IMR-90 (cell line): ENCODE data around the gene LYPD6. TPM values are rescaled to one million over a fixed set of nuclear protein-coding genes. Genes with fewer than 3 reads are reported as not detected.

ENCODE experiments used
- ATAC-seq: fragments of 200-7000 bp; cut with Tn5 transposase; 2 replicates; pipeline ENCODE4 v1.9.1; 2020; ENCODE audit warnings: low read depth, mild to moderate bottlenecking, moderate library complexity
- BruUV-seq: library from RNA; stranded (reverse); fragments of 400-500 nt; replicated peaks from 2 replicates; lab custom pipeline; 2021; lab: Mats Ljungman, UMichigan
- CTCF ChIA-PET: fragments of 300-600 bp; formaldehyde crosslinking; extraction: SDS; loops from one replicate; lab custom pipeline; 2021; ENCODE audit warnings: antibody characterized with exemption; lab: Yijun Ruan, JAX
- POLR2A ChIA-PET: fragments of 300-600 bp; sonication (Branson Sonifier 250); formaldehyde crosslinking; loops from one replicate; lab custom pipeline; 2022; ENCODE audit warnings: antibody characterized with exemption; ENCODE audit not compliant: unreplicated experiment; lab: Charles Lee
- DNase-seq: peaks from one replicate; pipeline ENCODE4 v3.0.0; 2013
- H2AFZ ChIP-seq: replicated peaks from 2 replicates; pipeline ENCODE3; 2013; ENCODE audit warnings: low read length, mild to moderate bottlenecking; ENCODE audit not compliant: poor library complexity
- H2AK5ac ChIP-seq: 2 replicates; pipeline ENCODE4 v1.6.1; 2013; ENCODE audit warnings: low read depth, low read length, inconsistent platforms
- H2AK9ac ChIP-seq: replicated peaks from 2 replicates; pipeline ENCODE3; 2013; ENCODE audit warnings: mild to moderate bottlenecking, low read depth, low read length, moderate library complexity; ENCODE audit not compliant: poor library complexity
- H2BK120ac ChIP-seq: 2 replicates; pipeline ENCODE4 v1.6.1; 2013; ENCODE audit warnings: low read depth, low read length, inconsistent platforms
- H2BK15ac ChIP-seq: 3 replicates; pipeline ENCODE4 v1.6.1; 2013; ENCODE audit warnings: low read depth, low read length, inconsistent platforms
- H2BK20ac ChIP-seq: 2 replicates; pipeline ENCODE4 v1.6.1; 2013; ENCODE audit warnings: low read depth, mild to moderate bottlenecking, inconsistent platforms, low read length, moderate library complexity
- H2BK5ac ChIP-seq: 2 replicates; pipeline ENCODE4 v1.6.1; 2013; ENCODE audit warnings: mild to moderate bottlenecking, low read depth, low read length, inconsistent platforms; ENCODE audit not compliant: poor library complexity, severe bottlenecking
- H3K14ac ChIP-seq: replicated peaks from 2 replicates; pipeline ENCODE4 v1.6.1; 2013; ENCODE audit warnings: low read depth, low read length, inconsistent platforms
- H3K18ac ChIP-seq: 2 replicates; pipeline ENCODE4 v1.6.1; 2013; ENCODE audit warnings: low read depth, low read length, control low read depth
- H3K23ac ChIP-seq: 2 replicates; pipeline ENCODE4 v1.6.1; 2013; ENCODE audit warnings: low read depth, low read length, inconsistent platforms
- H3K27ac ChIP-seq: 2 replicates; pipeline ENCODE4 v1.5.1; 2013; ENCODE audit warnings: mild to moderate bottlenecking, control low read depth, low read length; ENCODE audit not compliant: insufficient read depth
- H3K27me3 ChIP-seq: 2 replicates; pipeline ENCODE4 v1.6.1; 2013; ENCODE audit warnings: low read length; ENCODE audit not compliant: control insufficient read depth, insufficient read depth
- H3K36me3 ChIP-seq: 2 replicates; pipeline ENCODE4 v1.6.1; 2013; ENCODE audit warnings: low read length, mixed read lengths; ENCODE audit not compliant: control insufficient read depth, insufficient read depth
- H3K4ac ChIP-seq: 2 replicates; pipeline ENCODE4 v1.6.1; 2013; ENCODE audit warnings: low read depth, low read length, inconsistent platforms
- H3K4me1 ChIP-seq: 2 replicates; pipeline ENCODE4 v1.6.1; 2013; ENCODE audit warnings: low read length, mixed read lengths; ENCODE audit not compliant: control insufficient read depth, insufficient read depth
- H3K4me2 ChIP-seq: 2 replicates; pipeline ENCODE4 v1.6.1; 2013; ENCODE audit warnings: low read depth, mild to moderate bottlenecking, control low read depth, low read length, moderate library complexity
- H3K4me3 ChIP-seq: 2 replicates; pipeline ENCODE4 v1.5.1; 2013; ENCODE audit warnings: low read depth, mild to moderate bottlenecking, control low read depth, low read length, moderate library complexity; ENCODE audit not compliant: insufficient read depth
- H3K56ac ChIP-seq: 2 replicates; pipeline ENCODE4 v1.6.1; 2013; ENCODE audit warnings: low read length, inconsistent platforms; ENCODE audit not compliant: insufficient read depth; ENCODE audit errors: extremely low read depth
- H3K79me1 ChIP-seq, 2 experiments: 2 replicates each; pipeline ENCODE4 v1.6.1; 2013; ENCODE audit warnings: low read length in 2 of 2, inconsistent platforms in 1 of 2, low read depth in 1 of 2
- H3K9ac ChIP-seq: 2 replicates; pipeline ENCODE4 v1.6.1; 2013; ENCODE audit warnings: low read depth, low read length, control low read depth
- H3K9me1 ChIP-seq: 2 replicates; pipeline ENCODE4 v1.6.1; 2013; ENCODE audit warnings: low read length, inconsistent platforms; ENCODE audit not compliant: insufficient read depth
- H3K9me3 ChIP-seq: 2 replicates; pipeline ENCODE4 v1.6.1; 2013; ENCODE audit warnings: low read length; ENCODE audit not compliant: control insufficient read depth, insufficient read depth
- H4K20me1 ChIP-seq: 2 replicates; pipeline ENCODE4 v1.6.1; 2013; ENCODE audit warnings: low read length, inconsistent platforms; ENCODE audit not compliant: insufficient read depth
- H4K5ac ChIP-seq: 2 replicates; pipeline ENCODE4 v1.6.1; 2013; ENCODE audit warnings: mild to moderate bottlenecking, low read depth, low read length, control low read depth
- H4K8ac ChIP-seq, 2 experiments: 2 replicates each; pipeline ENCODE4 v1.6.1; 2013; ENCODE audit warnings: low read depth in 2 of 2, low read length in 2 of 2, control low read depth in 1 of 2, inconsistent platforms in 1 of 2
- H4K91ac ChIP-seq: 2 replicates; pipeline ENCODE4 v1.6.1; 2013; ENCODE audit warnings: low read depth, low read length, inconsistent platforms; ENCODE audit not compliant: insufficient read depth
- CTCF ChIP-seq: conservative IDR thresholded peaks from 2 replicates; pipeline ENCODE4 v1.5.1; 2012; ENCODE audit warnings: mild to moderate bottlenecking, low read depth, low read length, improper control_type of control experiment
- FOS ChIP-seq: fragments of 150-350 bp; IDR thresholded peaks from 2 replicates; pipeline ENCODE4 v1.6.1; 2016; ENCODE audit warnings: low read depth, low read length
- USF2 ChIP-seq: fragments of 150-350 bp; IDR thresholded peaks from 2 replicates; pipeline ENCODE4 v1.6.1; 2017; ENCODE audit warnings: mild to moderate bottlenecking, antibody characterized with exemption, low read length, low read depth
- WGBS, 2 experiments: methylation state at CpG; one replicate each; pipeline versions ENCODE4 v1.1.5 to v1.1.7; 2013; ENCODE audit warnings: missing lambda C conversion rate in 2 of 2; ENCODE audit not compliant: insufficient read length in 1 of 2; ENCODE audit errors: extremely low coverage in 2 of 2; 5-methylcytosine and 5-hydroxymethylcytosine counted together
- dilution Hi-C: fragments of 300-500 bp; cut with HindIII; formaldehyde crosslinking; loops from one replicate; pipeline ENCODE4 v1.14.3; 2018; ENCODE audit warnings: low sequenced_read_pairs; ENCODE audit not compliant: unreplicated experiment
- in situ Hi-C: fragments of 300-500 bp; cut with MboI; formaldehyde crosslinking; loops from 3 replicates; pipeline ENCODE4 v1.14.3; 2019; ENCODE audit warnings: low sequenced_read_pairs, inconsistent platforms, mixed read lengths
- intact Hi-C: fragments of 100-400 bp; cut with micrococcal nuclease; formaldehyde crosslinking; loops from 2 replicates; pipeline ENCODE4 v1.10.0; 2022
- polyA plus RNA-seq, 3 experiments: library from polyadenylated mRNA; depleted of rRNA; stranded (reverse); fragments of >200 nt; gene quantifications; 2 replicates each; pipeline ENCODE4 v1.2.3, GENCODE V29; 2012; ENCODE audit warnings: low replicate concordance in 1 of 3
- total RNA-seq: library from RNA; depleted of rRNA; stranded (reverse); fragments of >200 nt; gene quantifications from 2 replicates; pipeline ENCODE4 v1.2.3, GENCODE V29; 2012

LYPD6 gene
- total and polyA plus RNA-seq, 2 of the 4 experiments (the other 2 are of a cell fraction): 0.87 to 0.90 TPM

GRCh38 chr2:149488706-149489440 lies 158.5 kb downstream of the LYPD6 start:
- Histone ChIP-seq H3K4me3 (no peak overlapping the region), H3K4ac (no peak overlapping the region), H3K23ac (no peak overlapping the region), H4K8ac (no peak overlapping the region), H2AK9ac (no peak overlapping the region), H3K14ac (no peak overlapping the region), H3K9me3 (no peaks in the 10 kb centered on the region), H3K9ac (no peak overlapping the region), H3K4me1 (no peaks in the 10 kb centered on the region), H4K91ac (no peak overlapping the region), H3K27me3 (peaks cover 4% of the 10 kb centered on the region; the same call in 1 of the 2 replicates), H4K5ac (no peak overlapping the region), H3K9me1 (no peaks in the 10 kb centered on the region), H2BK20ac (no peak overlapping the region), H3K18ac (no peak overlapping the region), H3K56ac (no peak overlapping the region), H2AFZ (no peak overlapping the region), H3K27ac (no peak overlapping the region), H3K4me2 (no peak overlapping the region), H2AK5ac (no peak overlapping the region), H2BK15ac (no peak overlapping the region), H2BK120ac (no peak overlapping the region), H3K36me3 (no peaks in the 10 kb centered on the region), H4K20me1 (no peaks in the 10 kb centered on the region), H3K79me1 (no peaks in the 10 kb centered on the region), H2BK5ac (no peak overlapping the region)
- ATAC-seq: no peak
- ChIA-PET CTCF (interaction anchor here (0.7 kb wide), 1 partner anchor 75 kb away, joined by 3 read pairs; no protein-coding TSS in a partner anchor), POLR2A (no interaction called here)
- in situ Hi-C loops (no loop called here), intact Hi-C loops (no loop called here), dilution Hi-C loops (no loop called here)
- no TSS peak for BruUV-seq
- no peak for DNase-seq
- no CpG with 5 or more reads among the region's 10 CpGs for WGBS, 2 experiments
- no peak for TF ChIP-seq CTCF
- no peak for TF ChIP-seq USF2
- no peak for TF ChIP-seq FOS
